ENCODE data around the gene GDF15. TPM values are rescaled to one million over a fixed set of nuclear protein-coding genes. Genes with fewer than 3 reads are reported as not detected.

Gene GDF15
- total and polyA plus RNA-seq, 2 donors (not counting 3 experiments of a cell fraction or from before 2014, with no cell fraction given), result 165 to 206 TPM

- H3K4me3 ChIP-seq (replicated peaks in 1 of 3; ENCODE audit: insufficient read depth in 1 of 3, low read depth in 1 of 3, low read length in 3 of 3), result no peak overlapping the region
- peak overlapping the region; percentile 7 for H3K9ac ChIP-seq (replicated peaks; ENCODE audit: extremely low read depth, insufficient read depth, low read length)
- H3K9me3 ChIP-seq (replicated peaks; ENCODE audit: control insufficient read depth, insufficient read depth, low read length), result no peaks in the 10 kb centered on the region
- BruUV-seq (replicated peaks), result no TSS peak
- H3K79me2 ChIP-seq (ENCODE audit: control insufficient read depth, insufficient read depth, low read length), result no peaks in the 10 kb centered on the region
- no peaks in the 10 kb centered on the region for H3K36me3 ChIP-seq (ENCODE audit: control insufficient read depth in 2 of 2, extremely low read depth in 1 of 2, insufficient read depth in 2 of 2, low read length in 2 of 2)
- no peak overlapping the region for H3K4me2 ChIP-seq (ENCODE audit: insufficient read depth, low read length)
- no peaks in the 10 kb centered on the region for H4K20me1 ChIP-seq (replicated peaks; ENCODE audit: control insufficient read depth, extremely low read depth, insufficient read depth, low read length)
- POLR2A ChIA-PET, result interaction anchor here (2.8 to 6.5 kb wide), 3 partner anchors 8 to 85 kb away, joined by 13 to 87 read pairs (median 15); partner anchors contain the start of genes GDF15 and JUND
- peak; percentile 71 for FAIRE-seq
- dilution Hi-C loops (cut with MboI; ENCODE audit: extremely low pct_ligation_motif_present, low sequenced_read_pairs), result no loop called here
- H3K27me3 ChIP-seq (ENCODE audit: control insufficient read depth in 2 of 2, insufficient read depth in 2 of 2, low read length in 2 of 2), result no peaks in the 10 kb centered on the region
- H3K27ac ChIP-seq (ENCODE audit: insufficient read depth, low read depth, low read length), result peak overlapping the region; percentile 91
- intact Hi-C loops (cut with micrococcal nuclease), result no loop called here
- CTCF ChIA-PET, result interaction anchor here (1.2 to 3.6 kb wide), 5 partner anchors 9 to 23 kb away, joined by 3 to 52 read pairs (median 5); partner anchors contain the start of gene GDF15
- peak; percentile 13 for DNase-seq (ENCODE audit: low read depth, low spot score)
- TF ChIP-seq EZH2 (IDR thresholded peaks at IDR 0.05; ENCODE audit: borderline replicate concordance, low read depth, low read length, severe bottlenecking) (no peak), POLR2A (IDR thresholded peaks at IDR 0.05; ENCODE audit: low read depth, low read length) (peak; percentile 8), MAX (IDR thresholded peaks at IDR 0.05; ENCODE audit: insufficient read depth, insufficient read length) (no peak), JUN (IDR thresholded peaks at IDR 0.05; ENCODE audit: borderline replicate concordance, insufficient read depth, insufficient read length, low read depth) (peak; percentile 7)
- peaks cover 28% of the 10 kb centered on the region for H3K4me1 ChIP-seq (ENCODE audit: control insufficient read depth, extremely low read depth, insufficient read depth, low read length)
- no peaks in the 10 kb centered on the region for H3K9me1 ChIP-seq (replicated peaks; ENCODE audit: control insufficient read depth, extremely low read depth, insufficient read depth, low read length)
- H2AFZ ChIP-seq (ENCODE audit: low read depth, low read length), result no peak overlapping the region
Observed at GRCh38 chr19:18366021-18366435, 19.9 kb upstream of the GDF15 start.

DNA sequence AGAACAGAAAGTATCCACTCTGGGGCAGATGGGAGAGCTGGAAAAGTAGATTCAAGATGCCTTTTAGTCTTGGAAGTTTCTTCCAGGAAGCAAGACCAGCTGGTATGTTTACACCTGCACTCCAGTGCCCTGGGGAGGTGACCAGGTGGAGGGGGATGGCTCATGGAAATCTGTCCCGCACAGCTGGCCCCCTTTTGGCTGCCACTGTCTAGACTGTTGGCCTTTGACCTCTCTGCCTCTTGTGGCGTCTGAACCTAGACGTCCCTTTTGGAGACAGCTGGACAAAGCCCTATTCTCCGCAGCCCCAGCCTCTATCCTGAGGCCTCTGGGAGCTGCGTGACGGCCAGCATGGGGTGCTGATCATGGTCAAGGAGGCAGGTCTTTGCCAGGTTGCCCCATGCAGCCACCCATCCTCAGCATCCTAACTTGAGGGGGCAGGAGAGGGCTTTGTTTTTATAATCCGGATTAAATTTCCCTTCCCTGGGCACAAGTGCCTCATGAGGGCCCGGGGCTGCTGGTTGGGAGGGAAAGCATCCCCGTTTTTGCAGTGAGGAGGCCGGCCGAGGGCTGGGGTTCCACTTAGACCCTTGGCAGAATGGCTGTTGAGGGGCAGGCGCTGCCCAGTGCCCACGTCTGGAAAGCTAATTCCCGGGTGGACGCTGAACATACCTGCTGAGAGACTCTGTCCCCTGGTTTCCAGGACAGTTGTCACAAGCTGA is 17.3 kb upstream of the GDF15 start:
- FAIRE-seq (no peak), DNase-seq (ENCODE audit: low read depth, low spot score) (no peak)
- no peak overlapping the region for H3K27ac ChIP-seq (ENCODE audit: insufficient read depth, low read depth, low read length)
- no peaks in the 10 kb centered on the region for H3K79me2 ChIP-seq (ENCODE audit: control insufficient read depth, insufficient read depth, low read length)
- no peak overlapping the region for H3K4me3 ChIP-seq (replicated peaks in 1 of 3; ENCODE audit: insufficient read depth in 1 of 3, low read depth in 1 of 3, low read length in 3 of 3)
- dilution Hi-C loops (cut with MboI; ENCODE audit: extremely low pct_ligation_motif_present, low sequenced_read_pairs) (no loop called here), intact Hi-C loops (cut with micrococcal nuclease) (no loop called here)
- TF ChIP-seq POLR2A (IDR thresholded peaks at IDR 0.05; ENCODE audit: low read depth, low read length) (no peak), MAX (IDR thresholded peaks at IDR 0.05; ENCODE audit: insufficient read depth, insufficient read length) (no peak), FOS (IDR thresholded peaks at IDR 0.05; ENCODE audit: borderline replicate concordance, insufficient read depth, low read length) (no peak), CTCF (IDR thresholded peaks at IDR 0.05; ENCODE audit: extremely low read depth in 1 of 2, insufficient read depth in 1 of 2, low read depth in 1 of 2, low read length in 2 of 2) (no peak), MYC (IDR thresholded peaks at IDR 0.05; ENCODE audit: low read depth, low read length) (no peak), JUN (IDR thresholded peaks at IDR 0.05; ENCODE audit: borderline replicate concordance, insufficient read depth, insufficient read length, low read depth) (no peak), GATA2 (IDR thresholded peaks at IDR 0.05; ENCODE audit: insufficient read depth, insufficient read length, low read depth, low read length) (no peak), POLR2AphosphoS5 (IDR thresholded peaks at IDR 0.05; ENCODE audit: insufficient read depth, low read depth, low read length) (no peak), EZH2 (IDR thresholded peaks at IDR 0.05; ENCODE audit: borderline replicate concordance, low read depth, low read length, severe bottlenecking) (no peak)
- BruUV-seq (replicated peaks), result no TSS peak
- no peak overlapping the region for H3K9ac ChIP-seq (replicated peaks; ENCODE audit: extremely low read depth, insufficient read depth, low read length)
- no peaks in the 10 kb centered on the region for H3K27me3 ChIP-seq (ENCODE audit: control insufficient read depth in 2 of 2, insufficient read depth in 2 of 2, low read length in 2 of 2)
- H3K4me1 ChIP-seq (ENCODE audit: control insufficient read depth, extremely low read depth, insufficient read depth, low read length), result peaks cover 27% of the 10 kb centered on the region
- ChIA-PET CTCF (interaction anchor here (0.7 to 2.3 kb wide), 3 partner anchors 17 to 29 kb away, joined by 3 to 19 read pairs (median 3); partner anchors contain the start of gene GDF15), POLR2A (interaction anchor here (0.7 kb wide), 2 partner anchors 231 to 475 kb away, joined by 4 to 5 read pairs; no protein-coding TSS in a partner anchor)
- H2AFZ ChIP-seq (ENCODE audit: low read depth, low read length), result no peak overlapping the region
- H3K36me3 ChIP-seq (ENCODE audit: control insufficient read depth in 2 of 2, extremely low read depth in 1 of 2, insufficient read depth in 2 of 2, low read length in 2 of 2), result no peaks in the 10 kb centered on the region
- no peaks in the 10 kb centered on the region for H3K9me3 ChIP-seq (replicated peaks; ENCODE audit: control insufficient read depth, insufficient read depth, low read length)
- H4K20me1 ChIP-seq (replicated peaks; ENCODE audit: control insufficient read depth, extremely low read depth, insufficient read depth, low read length), result no peaks in the 10 kb centered on the region
- no peak overlapping the region for H3K4me2 ChIP-seq (ENCODE audit: insufficient read depth, low read length)
- H3K9me1 ChIP-seq (replicated peaks; ENCODE audit: control insufficient read depth, extremely low read depth, insufficient read depth, low read length), result no peaks in the 10 kb centered on the region

All from endothelial cell of umbilical vein (primary cell).